Activated CD4-positive, alpha-beta T cell treated with anti-CD3 and anti-CD28 coated beads, Interleukin-2, amount 50 U/mL, for 48 hours (primary cell): ENCODE data around the gene KAT2A.
A peak's percentile ranks its signal among the peaks of the same experiment; 100 is the strongest.

Source experiments
- DNase-seq, 2 experiments: peaks; one replicate each; pipeline ENCODE4 v3.0.0-alpha.2; 2020

KAT2A gene

DNA sequence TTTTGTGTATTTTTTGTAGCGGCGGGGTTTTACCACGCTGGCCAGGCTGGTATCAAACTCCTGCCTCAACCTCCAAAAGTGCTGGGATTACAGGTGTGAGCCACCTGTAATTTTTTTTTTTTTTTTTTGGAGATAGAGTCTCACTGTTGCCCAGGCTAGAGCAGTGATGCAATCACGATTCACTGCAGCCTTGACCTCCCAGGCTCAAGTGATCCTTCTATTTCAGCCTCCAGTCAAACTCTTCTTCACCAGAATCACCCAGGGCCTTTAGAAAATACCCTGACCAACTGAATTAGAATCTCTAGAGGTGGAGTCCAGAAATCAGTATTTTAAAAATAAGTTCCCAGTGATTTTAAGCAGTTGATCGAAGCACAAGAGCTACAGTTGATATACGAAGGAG, 14.0 kb upstream of the KAT2A start:
- no peak for DNase-seq

DNA sequence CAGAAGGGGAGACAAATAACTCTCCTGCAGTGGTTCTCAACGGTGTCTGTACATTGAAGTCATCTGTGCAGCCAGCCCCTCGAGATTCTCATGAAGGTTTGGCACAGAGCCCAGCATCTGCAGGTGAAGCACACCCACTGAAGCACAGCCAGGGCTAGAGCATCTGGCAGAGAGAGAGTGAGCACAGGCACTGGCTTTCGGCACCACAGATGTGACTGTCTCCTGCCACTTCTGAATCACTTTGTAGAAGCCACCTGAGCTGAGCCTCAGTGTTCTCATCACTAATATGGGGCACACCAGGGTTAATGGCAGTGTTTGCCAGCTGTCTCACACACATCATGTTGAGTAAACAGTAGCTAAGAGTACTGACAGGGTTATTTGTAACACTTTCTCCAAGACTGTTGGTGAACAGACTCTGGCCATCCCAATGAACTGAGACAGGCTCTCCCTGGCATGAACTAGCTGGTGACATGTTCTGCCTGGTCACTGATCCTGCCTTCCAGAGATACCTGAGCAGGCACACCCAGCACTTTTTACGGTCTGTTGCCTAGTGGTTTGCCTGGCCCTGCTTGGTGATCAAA, 12.4 kb upstream of the KAT2A start:
- peak in 1 of 2 experiments; percentile 28 for DNase-seq

DNA sequence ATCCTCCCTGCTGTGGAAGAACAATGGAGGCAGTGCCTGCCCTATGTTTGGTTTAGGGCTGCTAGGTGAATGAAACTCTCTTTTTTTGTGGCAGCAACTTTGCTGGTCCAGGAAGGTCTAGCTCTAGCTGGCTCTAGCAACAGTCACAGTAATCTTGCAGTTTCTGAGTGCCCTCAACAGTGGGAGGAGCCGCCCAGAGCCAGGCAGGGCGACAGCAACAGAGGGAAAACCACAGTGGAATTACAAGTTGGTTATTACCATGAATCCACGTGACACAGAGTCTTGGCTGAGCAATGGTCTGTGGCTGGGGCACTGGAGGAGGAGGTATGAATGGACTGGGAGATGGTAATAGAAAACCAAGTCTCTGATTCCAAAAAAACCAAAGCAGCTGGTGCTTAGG, 11.8 kb upstream of the KAT2A start:
- peak; percentile 55 to 69 for DNase-seq

DNA sequence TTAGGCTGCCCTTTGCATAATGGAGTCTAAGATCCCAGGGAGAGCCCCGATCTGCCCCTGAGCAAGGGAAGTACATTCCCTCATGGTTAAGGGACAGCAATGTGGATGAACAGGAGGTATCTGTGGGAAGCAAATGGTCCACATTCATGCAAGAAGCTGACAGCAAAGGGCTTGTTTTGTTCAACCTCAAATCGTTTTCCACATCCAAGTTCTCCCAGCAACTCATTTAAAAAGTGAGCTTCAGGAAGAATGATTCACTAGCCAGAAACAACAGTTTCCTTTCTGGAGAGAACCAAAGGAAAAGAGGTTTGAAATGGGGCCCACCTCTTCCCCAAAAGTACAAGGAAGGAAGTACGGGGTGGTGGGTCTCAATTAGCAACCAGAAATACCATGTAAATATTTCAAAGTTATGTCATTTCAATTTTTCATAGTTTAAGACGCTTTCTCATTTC, 10.8 kb upstream of the KAT2A start:
- no peak for DNase-seq

DNA sequence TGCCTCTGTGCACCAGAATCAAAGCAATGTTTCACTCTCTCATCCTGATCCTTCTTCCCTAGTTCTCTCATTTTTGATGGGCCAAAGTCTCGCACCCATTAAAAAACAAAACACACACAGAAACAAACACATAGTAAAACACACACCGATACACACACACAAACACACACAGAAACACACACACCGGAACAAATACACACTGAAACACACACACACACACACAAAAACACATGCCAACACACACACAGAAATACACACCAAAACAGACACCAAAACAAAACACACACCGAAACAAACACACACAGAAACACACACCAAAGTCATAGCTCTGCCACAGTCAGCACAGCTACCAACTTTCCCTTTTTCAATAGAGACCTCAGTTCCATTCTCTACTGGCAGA, 10.1 kb upstream of the KAT2A start:
- no peak for DNase-seq

DNA sequence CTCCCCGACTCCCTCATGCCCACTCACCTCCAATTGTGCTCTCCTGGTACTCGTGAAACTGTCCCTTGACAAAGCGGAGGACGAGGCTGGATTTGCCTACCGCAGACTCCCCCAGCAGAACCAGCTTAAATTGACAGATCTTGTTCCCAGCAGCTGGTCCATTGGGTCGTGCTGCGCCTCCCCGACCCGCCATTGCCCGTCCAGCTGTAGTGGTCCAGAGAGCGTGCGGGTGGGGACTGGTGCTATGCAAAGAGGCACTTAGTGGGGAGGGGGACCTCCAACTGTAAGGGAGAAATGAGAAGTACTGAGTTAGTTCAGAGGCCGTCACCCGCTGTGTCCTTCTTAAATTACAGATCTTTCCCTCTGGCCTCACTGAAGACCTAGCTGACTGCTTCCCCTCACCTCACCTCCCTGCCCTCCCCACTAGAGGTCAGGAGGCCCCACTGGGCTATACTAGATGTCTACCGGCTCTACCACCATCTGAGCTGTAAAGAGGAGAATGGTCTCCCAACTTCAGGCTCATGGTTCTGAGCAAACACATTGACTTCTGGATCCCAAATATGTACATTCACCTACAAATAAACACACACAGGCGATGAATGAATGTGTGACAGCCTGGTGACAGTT, 9.3 kb upstream of the KAT2A start:
- DNase-seq = no peak

DNA sequence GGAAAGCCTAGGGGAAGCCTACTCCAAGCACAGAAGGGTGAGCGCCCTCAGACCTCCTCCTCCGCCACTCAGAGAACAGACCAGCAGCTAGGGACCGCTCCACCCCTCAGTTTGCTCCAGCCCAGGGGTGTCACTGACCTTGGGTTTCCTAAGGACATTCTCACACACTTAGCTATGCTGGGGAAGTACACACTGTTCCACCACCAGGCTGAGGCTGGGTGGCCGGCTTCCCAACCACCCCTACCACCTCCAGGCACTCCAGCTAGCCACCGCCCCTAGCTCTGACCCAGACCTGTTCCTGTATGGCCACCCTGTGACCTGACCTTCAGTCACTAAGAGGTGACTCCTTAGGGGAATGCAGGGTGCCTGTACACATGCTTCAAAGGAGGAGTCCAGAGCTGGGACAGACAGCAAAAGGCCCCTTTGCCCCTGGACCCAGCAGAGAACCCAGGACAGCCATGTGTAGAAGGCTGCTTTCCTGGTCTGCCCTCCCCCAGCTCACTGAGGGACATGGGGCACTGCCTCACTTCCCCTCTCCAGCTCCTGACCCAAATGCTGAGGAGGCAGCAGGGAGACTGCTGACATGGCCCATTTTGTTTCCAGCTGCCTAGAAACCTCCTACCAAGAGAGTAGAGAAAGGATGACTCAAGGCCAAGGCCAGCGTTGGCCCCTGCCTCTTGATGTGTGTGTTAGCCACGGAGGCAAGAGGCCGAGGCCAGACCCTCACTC, 8.1 kb upstream of the KAT2A start:
- no peak for DNase-seq

DNA sequence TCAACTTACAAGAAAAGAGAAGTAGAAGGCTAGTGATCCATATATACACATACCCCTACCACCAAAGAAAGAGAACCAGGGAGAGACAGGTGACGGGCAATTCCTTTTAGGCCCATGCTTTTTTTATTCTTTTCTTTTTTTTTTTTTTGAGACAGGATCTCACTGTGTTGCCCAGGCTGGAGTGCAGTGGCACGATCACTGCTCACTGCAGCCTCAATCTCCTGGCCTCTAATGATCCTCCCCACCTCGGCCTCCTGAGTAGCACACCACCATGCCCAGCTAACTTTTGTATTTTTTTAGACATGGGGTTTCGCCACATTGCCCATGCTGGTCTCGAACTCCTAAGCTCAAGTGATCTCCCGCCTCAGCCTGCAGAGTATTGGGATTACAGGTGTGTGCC, 6.2 kb upstream of the KAT2A start:
- no peak for DNase-seq

DNA sequence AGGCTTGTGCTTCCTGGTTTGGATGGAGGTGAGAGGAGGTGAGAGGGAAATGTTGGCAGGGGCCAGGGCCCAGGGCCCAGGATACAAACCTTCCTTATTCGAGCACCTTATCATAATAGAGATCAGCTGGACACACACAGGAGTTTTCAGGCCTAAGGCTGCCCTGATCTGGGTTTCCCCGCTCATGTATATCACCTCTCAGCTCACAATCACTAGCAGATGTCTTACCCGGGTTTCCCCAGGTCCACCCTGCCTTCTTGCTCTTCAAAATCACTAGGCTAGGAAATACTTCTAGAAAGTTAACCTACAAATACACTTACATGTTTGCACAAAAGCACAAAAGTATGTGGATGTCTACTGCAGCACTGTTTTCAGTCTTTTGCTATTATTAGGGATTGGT, 5.7 kb upstream of the KAT2A start:
- no peak for DNase-seq

DNA sequence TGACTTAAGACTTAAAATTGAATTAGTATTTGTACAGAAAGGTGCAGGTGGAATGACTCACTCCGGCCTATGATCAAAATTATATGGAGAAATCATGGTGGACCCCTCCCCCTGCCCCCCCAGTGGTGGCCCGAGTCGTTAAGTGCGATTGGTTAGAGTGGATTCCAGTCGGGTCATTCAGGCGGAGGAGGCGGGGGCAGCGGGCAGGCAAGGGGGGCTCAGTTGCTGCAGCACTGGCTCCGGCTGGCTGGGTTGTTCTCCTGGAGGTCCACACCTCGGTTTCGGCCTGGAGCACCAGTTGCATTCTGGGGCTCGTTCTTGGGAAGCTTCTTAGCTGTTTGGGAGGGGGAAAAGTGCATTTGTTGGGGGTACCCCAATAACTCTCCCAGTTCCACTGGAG, 4.4 kb upstream of the KAT2A start:
- no peak for DNase-seq

DNA sequence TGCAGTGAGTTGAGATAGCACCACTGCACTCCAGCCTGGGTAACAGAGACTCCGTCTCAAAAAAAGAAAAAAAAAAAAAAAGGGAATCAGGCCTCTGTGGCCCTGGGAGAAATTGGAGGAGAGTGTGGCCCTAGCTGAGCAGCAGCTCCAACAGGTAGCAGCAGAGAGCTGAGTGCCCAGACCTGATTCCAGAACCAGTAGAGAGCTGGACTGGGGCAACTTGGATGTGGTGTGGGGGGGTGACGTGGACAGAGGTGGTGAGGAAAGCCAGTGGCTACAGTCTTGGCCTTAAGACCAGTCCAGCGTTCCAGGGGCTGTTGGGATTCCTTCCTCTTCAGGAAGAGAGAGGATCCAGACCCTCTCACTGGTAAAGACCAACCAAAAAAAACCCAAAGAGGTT, 3.1 kb upstream of the KAT2A start:
- no peak for DNase-seq

DNA sequence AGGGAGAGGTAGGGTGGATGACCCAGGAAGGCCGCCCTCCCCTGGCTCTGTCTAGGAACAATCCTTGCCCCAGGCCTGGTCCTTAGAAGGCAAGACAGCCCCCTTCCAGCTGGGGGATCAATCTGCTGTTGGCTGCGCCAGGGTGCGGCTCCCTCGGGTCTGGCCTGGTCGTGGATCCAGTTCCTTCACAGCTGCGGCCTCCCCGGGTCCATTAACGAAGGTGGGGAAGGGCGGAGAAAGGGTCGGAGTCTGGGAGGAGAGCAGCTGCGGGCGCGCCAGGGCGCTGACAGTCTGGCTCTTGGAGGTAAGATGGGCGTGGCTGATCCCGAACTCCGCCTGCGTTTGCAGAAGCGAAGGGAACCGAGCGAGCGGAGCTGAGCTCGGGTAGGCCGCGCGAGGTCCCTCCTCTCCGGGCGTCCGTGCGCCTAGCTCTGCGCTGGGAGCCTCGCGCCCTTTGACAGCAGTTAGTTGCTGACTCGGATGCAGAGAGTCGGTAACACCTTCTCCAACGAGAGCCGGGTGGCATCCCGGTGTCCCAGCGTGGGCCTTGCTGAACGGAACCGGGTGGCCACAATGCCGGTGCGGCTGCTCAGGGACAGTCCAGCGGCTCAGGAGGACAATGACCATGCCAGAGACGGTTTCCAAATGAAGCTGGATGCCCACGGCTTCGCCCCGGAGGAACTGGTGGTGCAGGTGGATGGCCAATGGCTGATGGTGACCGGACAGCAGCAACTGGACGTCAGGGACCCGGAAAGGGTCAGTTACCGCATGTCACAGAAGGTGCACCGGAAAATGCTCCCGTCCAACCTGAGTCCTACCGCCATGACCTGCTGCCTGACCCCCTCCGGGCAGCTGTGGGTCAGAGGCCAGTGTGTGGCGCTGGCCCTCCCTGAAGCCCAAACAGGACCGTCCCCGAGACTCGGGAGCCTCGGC, 1.5 kb upstream of the KAT2A start, which contains the start of gene HSPB9:
Gene HSPB9, plus strand, starts transcription at position 434 of the 933 bp plus-strand sequence. Its CDS starts 47 bp downstream, at position 481.
- no peak for DNase-seq

DNA sequence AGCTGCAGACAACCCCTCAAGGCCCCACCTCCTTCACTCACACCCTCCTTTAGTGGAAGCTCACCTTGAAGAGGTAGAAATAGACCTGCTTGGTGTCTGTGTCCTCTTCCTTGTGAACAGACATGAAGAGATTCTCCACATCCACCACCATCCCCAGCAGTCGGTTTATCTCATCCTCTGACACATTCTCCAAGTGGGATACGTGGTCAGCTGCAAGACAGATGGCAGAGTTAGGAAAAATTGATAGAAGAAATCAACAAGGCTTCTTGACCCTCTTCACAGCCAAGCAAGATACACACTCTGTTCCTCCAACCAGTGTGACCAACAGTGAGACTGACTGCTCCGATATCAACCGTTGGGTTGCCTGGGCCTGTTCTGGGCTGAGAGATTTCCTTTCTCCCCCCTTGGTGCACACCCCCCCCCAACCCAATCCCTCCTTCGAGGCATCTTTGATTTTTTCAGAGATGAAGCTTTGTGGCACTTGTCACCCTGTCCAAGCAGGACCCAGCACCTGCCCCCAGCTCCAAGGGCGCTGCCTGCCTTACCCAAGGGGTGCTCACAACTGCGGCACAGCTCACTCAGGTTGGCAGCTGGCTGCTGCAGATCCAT, 902 bp downstream of the KAT2A start:
- no peak for DNase-seq

DNA sequence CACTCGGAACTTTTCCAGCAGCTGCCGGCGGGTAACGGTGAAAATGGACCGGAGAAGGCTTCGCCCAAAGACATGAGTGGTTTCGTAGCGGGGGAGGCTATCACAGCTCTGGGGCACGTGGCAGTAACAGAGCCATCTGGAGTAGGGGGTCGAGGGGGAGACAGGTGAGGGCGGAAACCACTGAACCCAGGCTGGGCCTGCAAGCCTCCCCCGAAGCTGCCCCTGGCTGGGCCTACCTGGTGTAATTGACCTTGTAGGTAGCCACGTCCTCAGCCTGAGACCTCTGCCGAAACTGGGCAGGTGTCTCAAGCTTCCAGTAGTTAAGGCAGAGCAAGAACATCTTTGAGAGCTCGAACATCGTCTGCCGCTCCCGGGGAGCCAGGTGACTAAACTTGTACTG, 1.9 kb downstream of the KAT2A start:
- DNase-seq = no peak

DNA sequence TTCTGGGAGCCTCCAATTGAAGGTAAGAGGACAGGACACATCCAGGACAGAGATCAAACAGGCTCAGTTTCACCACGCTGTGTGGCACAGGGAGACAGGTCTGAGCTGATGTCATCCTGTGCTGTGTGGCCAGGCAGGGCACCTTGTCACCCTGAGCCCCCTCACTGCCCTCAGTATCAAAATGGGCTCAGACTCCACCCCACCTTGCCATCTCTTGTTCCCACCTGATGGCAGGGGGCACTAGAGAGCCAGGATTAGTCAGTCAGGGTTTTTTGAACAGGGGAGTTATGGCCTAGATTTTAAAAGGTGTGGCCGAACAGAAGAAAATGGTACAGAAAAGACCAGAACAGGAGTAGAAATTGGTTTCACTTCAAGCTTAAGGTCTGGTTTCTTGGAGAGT, 2.6 kb downstream of the KAT2A start:
- DNase-seq = peak; percentile 49 to 62

DNA sequence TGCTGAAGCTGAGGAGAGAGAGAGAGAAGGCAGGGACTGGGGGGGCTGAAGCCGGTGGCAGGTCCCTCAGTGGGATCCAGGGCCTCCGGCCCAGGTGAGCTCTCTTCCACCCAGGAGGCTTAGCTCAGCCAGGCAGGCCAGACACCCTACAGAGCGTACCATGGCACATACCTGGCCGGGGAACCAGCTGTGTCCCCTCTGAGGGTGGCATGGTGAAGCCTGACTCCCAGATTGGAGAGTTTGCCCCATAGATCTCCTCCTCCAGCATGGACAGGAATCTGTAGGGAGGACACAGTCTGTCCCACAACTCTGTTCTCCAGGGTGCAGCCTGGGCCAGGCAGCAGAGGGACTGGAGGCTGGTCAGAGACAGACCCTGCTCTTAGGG, 3.0 kb downstream of the KAT2A start:
- DNase-seq = no peak

DNA sequence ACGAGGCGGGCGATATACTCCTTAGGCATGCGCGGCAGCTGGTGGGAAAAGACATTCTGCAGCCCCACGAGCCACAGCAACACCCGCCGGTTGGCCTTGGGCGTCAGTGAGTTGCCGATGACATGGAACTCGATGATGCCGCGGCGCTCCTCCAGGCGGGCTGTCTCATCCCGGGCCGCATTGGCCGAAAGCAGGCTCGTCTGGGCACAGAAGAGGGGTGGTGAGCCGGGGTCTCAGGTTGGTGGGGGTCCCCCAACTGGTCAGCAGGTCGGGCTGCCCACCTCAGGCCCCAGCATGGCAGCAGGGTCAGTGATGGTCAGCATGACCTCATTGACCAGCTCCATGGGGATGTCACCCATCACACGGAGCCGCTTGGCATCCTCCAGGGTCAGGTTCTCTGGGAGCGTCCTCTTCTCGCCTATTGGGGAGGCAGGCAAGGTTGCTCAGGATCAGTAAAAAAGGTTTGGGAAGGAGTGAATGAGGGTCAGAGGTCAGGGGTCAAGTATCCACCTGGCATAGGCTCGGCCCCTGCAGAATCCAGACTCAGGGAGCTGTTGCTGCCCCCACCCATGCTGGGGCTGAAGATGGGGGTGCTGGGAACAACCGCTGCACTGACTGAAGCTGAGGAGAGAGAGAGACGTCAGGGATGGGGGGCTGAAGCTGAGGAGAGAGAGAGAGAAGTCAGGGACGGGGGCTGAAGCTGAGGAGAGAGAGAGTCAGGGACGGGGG, 3.6 kb downstream of the KAT2A start:
- DNase-seq = no peak

DNA sequence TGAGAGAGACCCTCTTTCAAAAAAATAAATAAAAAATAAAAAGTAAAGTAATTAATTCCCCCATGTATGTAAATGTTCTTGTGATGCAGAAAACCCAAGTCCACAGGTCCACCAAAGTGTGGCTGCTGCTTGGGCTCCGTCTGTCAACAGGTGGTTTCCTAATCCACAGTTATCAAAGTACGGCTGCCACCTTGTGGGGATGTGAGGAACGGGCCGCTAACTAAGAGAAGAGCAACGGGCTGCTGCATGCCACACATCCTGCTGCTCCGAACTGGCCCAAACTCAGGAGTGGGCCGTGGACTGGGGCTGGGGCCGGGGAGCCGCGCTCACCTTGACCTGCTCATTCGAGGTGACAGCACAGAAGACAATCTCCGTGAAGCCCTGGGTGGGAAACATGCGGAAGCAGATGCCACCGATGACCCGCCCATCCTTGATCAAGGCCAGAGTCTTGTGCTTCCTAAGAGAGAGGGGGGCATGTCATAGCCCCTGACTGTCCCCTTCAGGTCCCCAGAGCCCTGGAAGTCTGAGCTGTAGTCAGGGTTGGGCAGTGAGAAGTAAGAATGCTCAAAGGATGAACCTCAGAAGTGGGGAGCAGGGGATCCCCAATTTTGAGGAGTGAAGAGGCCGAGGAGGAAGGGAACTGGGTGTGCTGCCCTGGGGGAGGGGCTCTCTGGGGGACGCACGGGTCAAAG, 4.3 kb downstream of the KAT2A start:
- peak; percentile 83 to 86 for DNase-seq

DNA sequence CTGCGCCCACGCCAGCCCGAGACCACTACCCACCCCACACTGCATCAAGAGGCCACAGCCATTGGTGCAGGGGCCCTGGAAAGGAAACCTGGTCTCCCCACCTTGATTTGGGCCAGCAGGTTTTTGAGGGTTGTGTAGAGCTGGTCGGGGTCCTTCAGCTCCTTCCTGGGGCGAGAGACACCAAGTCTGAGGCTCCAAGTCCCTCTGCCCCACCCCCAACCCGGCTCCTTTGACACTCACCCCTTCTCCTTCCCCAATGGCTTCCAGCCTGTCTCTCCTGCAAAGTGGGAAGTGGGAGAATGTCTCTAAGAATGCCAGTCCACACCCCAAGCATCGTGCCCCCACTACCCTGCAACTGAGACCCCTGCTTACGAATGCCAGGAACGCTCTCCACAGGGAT, 7.0 kb downstream of the KAT2A start:
- DNase-seq = no peak

DNA sequence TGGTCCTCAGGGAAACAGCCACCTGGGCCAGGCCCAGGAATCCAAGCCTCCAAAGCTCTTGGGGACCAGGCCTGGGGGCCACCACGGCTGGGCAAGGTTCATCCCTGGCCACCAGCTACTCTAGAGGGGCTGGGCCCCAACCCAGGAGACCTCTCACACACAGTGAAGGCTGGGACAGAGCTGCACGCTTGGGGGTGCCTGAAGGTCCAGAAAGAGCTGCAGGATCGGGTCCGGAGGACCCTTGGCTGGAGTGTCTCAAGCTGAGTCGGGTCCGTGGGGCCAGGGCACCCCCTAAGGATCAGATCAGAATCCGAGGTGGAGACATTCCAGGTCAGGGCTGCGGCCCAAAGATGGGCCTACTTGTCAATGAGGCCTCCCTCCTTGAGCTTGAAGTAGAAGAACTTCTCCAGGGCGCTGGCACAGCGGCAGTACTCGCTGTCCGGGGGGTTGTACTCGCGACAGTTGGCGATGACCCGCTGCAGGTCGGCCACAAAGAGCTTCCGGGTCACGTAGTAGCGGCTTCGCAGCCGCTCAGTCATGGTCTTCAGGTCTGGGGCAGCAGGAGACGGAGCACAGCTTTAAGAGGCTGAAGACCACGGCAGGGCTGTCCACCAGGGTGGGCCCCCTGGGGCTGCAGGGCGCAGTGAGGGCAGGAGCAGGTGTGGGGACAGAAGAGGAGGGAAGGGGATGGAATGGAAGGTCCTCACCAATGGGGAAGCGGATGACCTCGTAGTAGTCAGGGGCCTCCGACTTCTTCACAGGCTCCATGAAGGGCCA, 7.7 kb downstream of the KAT2A start:
- no peak for DNase-seq
